Astrocyte (in vitro differentiated cells and primary cell): ENCODE measurements around the gene FETUB. TPM values are rescaled to one million over a fixed set of nuclear protein-coding genes. Genes with fewer than 3 reads are reported as not detected.

Experiments used
- DNase-seq: peaks from one replicate; pipeline ENCODE4 v3.0.0-alpha.2; 2010; ENCODE audit warnings: low read depth
- FAIRE-seq: peaks from 2 replicates; lab custom pipeline; 2011; peaks lifted over from hg19 to GRCh38; lab: Jason Lieb, UNC
- H2AFZ ChIP-seq: 2 replicates; pipeline ENCODE4 v1.6.0; 2012; ENCODE audit warnings: low read depth, low read length, inconsistent platforms
- H3K27ac ChIP-seq: 2 replicates; pipeline ENCODE4 v1.5.1; 2011; ENCODE audit warnings: low read depth, low read length, inconsistent platforms
- H3K27me3 ChIP-seq: 2 replicates; pipeline ENCODE4 v1.6.0; 2011; ENCODE audit warnings: low read length, inconsistent platforms; ENCODE audit not compliant: insufficient read depth
- H3K36me3 ChIP-seq: 2 replicates; pipeline ENCODE4 v1.5.1; 2011; ENCODE audit warnings: low read length, inconsistent platforms; ENCODE audit not compliant: insufficient read depth
- H3K4me1 ChIP-seq: 2 replicates; pipeline ENCODE4 v1.5.1; 2011; ENCODE audit warnings: low read length, inconsistent platforms; ENCODE audit not compliant: insufficient read depth
- H3K4me2 ChIP-seq: 2 replicates; pipeline ENCODE4 v1.6.0; 2012; ENCODE audit warnings: low read length, inconsistent platforms
- H3K4me3 ChIP-seq: 2 replicates; pipeline ENCODE4 v1.5.1; 2011; ENCODE audit warnings: low read depth, mild to moderate bottlenecking, low read length, inconsistent platforms; ENCODE audit not compliant: insufficient read depth
- H3K79me2 ChIP-seq: 2 replicates; pipeline ENCODE4 v1.6.0; 2012; ENCODE audit warnings: mild to moderate bottlenecking, low read length, inconsistent platforms; ENCODE audit not compliant: insufficient read depth
- H3K9ac ChIP-seq: 2 replicates; pipeline ENCODE4 v1.6.0; 2012; ENCODE audit warnings: mild to moderate bottlenecking, low read length, inconsistent platforms
- H3K9me3 ChIP-seq: 2 replicates; pipeline ENCODE4 v1.5.1; 2012; ENCODE audit warnings: low read depth, mild to moderate bottlenecking, low read length, inconsistent platforms; ENCODE audit not compliant: insufficient read depth
- H4K20me1 ChIP-seq: 2 replicates; pipeline ENCODE4 v1.6.0; 2012; ENCODE audit warnings: low read length, inconsistent platforms; ENCODE audit not compliant: insufficient read depth
- H3K27ac Mint-ChIP-seq: one replicate; pipeline ENCODE4 v1.8.0; 2021; ENCODE audit warnings: mild to moderate bottlenecking, mixed read lengths; ENCODE audit not compliant: unreplicated experiment
- H3K27me3 Mint-ChIP-seq: one replicate; pipeline ENCODE4 v1.8.0; 2021; ENCODE audit warnings: low read depth, mixed read lengths; ENCODE audit not compliant: unreplicated experiment
- H3K36me3 Mint-ChIP-seq: one replicate; pipeline ENCODE4 v1.8.0; 2021; ENCODE audit warnings: low read depth, mixed read lengths; ENCODE audit not compliant: unreplicated experiment
- H3K4me1 Mint-ChIP-seq: one replicate; pipeline ENCODE4 v1.8.0; 2021; ENCODE audit warnings: low read depth, mixed read lengths; ENCODE audit not compliant: unreplicated experiment
- H3K4me3 Mint-ChIP-seq: one replicate; pipeline ENCODE4 v1.8.0; 2021; ENCODE audit warnings: mild to moderate bottlenecking, moderate library complexity, mixed read lengths; ENCODE audit not compliant: unreplicated experiment
- H3K9me3 Mint-ChIP-seq: one replicate; pipeline ENCODE4 v1.8.0; 2021; ENCODE audit warnings: mild to moderate bottlenecking, mixed read lengths; ENCODE audit not compliant: unreplicated experiment
- EZH2 ChIP-seq: IDR thresholded peaks from 2 replicates; pipeline ENCODE4 v1.6.1; 2012; ENCODE audit warnings: mild to moderate bottlenecking, low read length, inconsistent platforms; ENCODE audit not compliant: insufficient read depth
- total RNA-seq: library from RNA; stranded (reverse); gene quantifications from 2 replicates; pipeline ENCODE4 v1.2.1, GENCODE V29; 2021
- TF ChIP-seq, protein P1 (sequence below): IDR thresholded peaks from 2 replicates; pipeline ENCODE4 v1.5.1; 2011; ENCODE audit warnings: low read depth, mild to moderate bottlenecking, inconsistent platforms, low read length, moderate library complexity; ENCODE audit not compliant: insufficient read depth

Gene FETUB
- total RNA-seq, 1 donor from 2014 or later = not detected

DNA sequence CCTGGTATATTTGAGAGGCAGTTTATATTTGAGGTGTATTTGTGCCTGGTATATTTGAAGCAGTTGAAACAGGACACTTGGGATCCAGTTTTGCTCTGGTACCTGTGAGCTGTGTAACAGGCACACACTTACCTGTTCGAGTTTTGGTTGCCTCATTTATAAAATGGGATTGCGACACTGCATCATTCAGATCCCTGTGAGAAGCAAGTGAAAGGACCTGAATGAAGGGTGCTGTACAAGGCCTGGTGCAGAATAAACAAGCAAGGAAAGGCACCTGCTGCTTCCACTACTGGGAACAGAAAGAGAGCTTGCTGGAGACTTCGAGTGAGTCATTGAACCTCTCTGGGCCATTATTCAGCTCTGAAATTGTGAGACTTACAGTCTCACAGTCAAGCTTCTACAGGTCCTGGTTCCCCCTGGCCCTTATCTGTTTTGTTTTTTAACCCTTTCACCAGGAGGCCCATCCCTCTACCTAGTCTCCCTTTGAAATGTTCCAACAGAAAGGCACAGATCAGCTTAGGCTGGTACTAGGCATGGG, 11.5 kb downstream of the FETUB start:
- Histone ChIP-seq H3K4me2 (no peak overlapping the region), H3K27me3 (peaks cover 8% of the 10 kb centered on the region), H4K20me1 (no peaks in the 10 kb centered on the region), H3K9me3 (no peaks in the 10 kb centered on the region), H3K9ac (no peak overlapping the region), H3K27ac (no peak overlapping the region), H3K4me3 (no peak overlapping the region), H3K36me3 (no peaks in the 10 kb centered on the region), H2AFZ (no peak overlapping the region), H3K79me2 (no peaks in the 10 kb centered on the region), H3K4me1 (no peaks in the 10 kb centered on the region)
- H3K4me1 Mint-ChIP-seq = no peaks in the 10 kb centered on the region
- peaks cover 4% of the 10 kb centered on the region for H3K27me3 Mint-ChIP-seq
- H3K4me3 Mint-ChIP-seq = no peak overlapping the region
- no peak for FAIRE-seq
- no peak for DNase-seq
- no peak overlapping the region for H3K27ac Mint-ChIP-seq
- H3K36me3 Mint-ChIP-seq = no peaks in the 10 kb centered on the region
- TF ChIP-seq, protein P1, sequence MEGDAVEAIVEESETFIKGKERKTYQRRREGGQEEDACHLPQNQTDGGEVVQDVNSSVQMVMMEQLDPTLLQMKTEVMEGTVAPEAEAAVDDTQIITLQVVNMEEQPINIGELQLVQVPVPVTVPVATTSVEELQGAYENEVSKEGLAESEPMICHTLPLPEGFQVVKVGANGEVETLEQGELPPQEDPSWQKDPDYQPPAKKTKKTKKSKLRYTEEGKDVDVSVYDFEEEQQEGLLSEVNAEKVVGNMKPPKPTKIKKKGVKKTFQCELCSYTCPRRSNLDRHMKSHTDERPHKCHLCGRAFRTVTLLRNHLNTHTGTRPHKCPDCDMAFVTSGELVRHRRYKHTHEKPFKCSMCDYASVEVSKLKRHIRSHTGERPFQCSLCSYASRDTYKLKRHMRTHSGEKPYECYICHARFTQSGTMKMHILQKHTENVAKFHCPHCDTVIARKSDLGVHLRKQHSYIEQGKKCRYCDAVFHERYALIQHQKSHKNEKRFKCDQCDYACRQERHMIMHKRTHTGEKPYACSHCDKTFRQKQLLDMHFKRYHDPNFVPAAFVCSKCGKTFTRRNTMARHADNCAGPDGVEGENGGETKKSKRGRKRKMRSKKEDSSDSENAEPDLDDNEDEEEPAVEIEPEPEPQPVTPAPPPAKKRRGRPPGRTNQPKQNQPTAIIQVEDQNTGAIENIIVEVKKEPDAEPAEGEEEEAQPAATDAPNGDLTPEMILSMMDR = no peak
- TF ChIP-seq EZH2 = no peak
- peaks cover 2% of the 10 kb centered on the region for H3K9me3 Mint-ChIP-seq

DNA sequence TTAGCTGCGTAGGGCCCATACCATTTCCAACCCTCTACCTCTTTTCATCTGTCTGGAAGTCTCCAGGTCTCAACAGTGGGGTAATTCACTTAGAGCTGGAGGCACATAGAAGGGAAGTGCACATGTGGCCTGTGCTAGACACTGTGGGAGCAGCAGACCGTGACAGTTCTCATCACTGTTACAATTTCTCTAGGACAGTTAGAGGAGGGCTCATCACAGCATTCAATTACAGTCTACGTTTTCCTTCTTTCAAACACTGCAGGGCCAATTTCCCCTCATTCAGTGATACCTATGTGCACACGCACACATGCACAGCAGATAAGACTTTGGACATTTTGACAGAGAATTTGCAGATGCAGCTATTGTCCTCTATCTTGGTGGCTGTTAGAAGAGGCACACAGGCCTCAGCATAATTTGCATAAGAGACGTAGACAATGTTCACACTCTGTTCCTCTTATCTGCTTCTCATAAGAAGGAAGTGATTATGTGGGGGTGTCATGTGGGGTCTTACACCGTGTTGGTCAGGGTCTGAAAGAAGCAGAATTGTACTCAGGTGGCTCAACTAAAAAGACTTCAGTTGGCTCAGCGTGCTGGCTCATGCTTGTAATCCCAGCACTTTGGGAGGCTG, 13.0 kb downstream of the FETUB start:
- H3K9me3 ChIP-seq = no peaks in the 10 kb centered on the region
- no peak overlapping the region for H3K27ac ChIP-seq
- Mint-ChIP-seq H3K27me3 (peaks cover 9% of the 10 kb centered on the region), H3K27ac (no peak overlapping the region), H3K4me1 (no peaks in the 10 kb centered on the region), H3K4me3 (no peak overlapping the region), H3K36me3 (no peaks in the 10 kb centered on the region), H3K9me3 (peaks cover 2% of the 10 kb centered on the region)
- no peak overlapping the region for H3K4me3 ChIP-seq
- no peaks in the 10 kb centered on the region for H3K4me1 ChIP-seq
- no peak overlapping the region for H3K9ac ChIP-seq
- DNase-seq (no peak), FAIRE-seq (no peak)
- H3K79me2 ChIP-seq = no peaks in the 10 kb centered on the region
- peaks cover 8% of the 10 kb centered on the region for H3K27me3 ChIP-seq
- H4K20me1 ChIP-seq = no peaks in the 10 kb centered on the region
- TF ChIP-seq, protein P1 = no peak
- no peak overlapping the region for H3K4me2 ChIP-seq
- H3K36me3 ChIP-seq = no peaks in the 10 kb centered on the region
- no peak overlapping the region for H2AFZ ChIP-seq

DNA sequence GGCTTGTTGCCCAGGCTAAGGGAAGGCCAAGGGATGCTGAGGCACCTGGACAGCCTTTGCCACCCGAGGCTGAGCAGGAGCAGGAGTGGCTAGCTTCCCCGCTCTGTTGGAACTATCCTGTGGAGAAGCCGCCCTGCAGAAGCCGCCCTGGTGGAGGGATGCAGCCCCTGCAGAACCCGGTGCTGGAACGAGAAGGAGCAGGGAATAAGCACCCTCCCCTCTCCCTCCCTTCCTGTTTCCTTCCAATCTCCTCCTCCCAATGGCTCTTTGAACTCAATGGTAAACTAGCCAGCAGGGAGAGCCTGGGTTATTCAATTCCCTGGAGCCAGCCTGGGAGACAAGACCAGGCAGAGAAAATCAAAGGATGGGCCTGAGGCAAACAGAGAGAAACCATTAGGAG, 13.8 kb downstream of the FETUB start:
- DNase-seq (no peak), FAIRE-seq (no peak)
- Histone ChIP-seq H3K9ac (no peak overlapping the region), H3K4me1 (no peaks in the 10 kb centered on the region), H4K20me1 (no peaks in the 10 kb centered on the region), H3K9me3 (no peaks in the 10 kb centered on the region), H3K4me2 (no peak overlapping the region), H3K27ac (no peak overlapping the region), H2AFZ (no peak overlapping the region), H3K79me2 (no peaks in the 10 kb centered on the region), H3K36me3 (no peaks in the 10 kb centered on the region), H3K27me3 (peaks cover 8% of the 10 kb centered on the region), H3K4me3 (no peak overlapping the region)
- no peaks in the 10 kb centered on the region for H3K36me3 Mint-ChIP-seq
- no peaks in the 10 kb centered on the region for H3K4me1 Mint-ChIP-seq
- peaks cover 5% of the 10 kb centered on the region for H3K9me3 Mint-ChIP-seq
- H3K27me3 Mint-ChIP-seq = peaks cover 10% of the 10 kb centered on the region
- no peak overlapping the region for H3K27ac Mint-ChIP-seq
- no peak overlapping the region for H3K4me3 Mint-ChIP-seq
- no peak for TF ChIP-seq EZH2
- TF ChIP-seq, protein P1 = no peak
